Left lung (tissue), 10 donors: ENCODE results near the gene EIPR1. TPM values are rescaled to one million over a fixed set of nuclear protein-coding genes. Genes with fewer than 3 reads are reported as not detected.

Source experiments
- ATAC-seq: fragments of 200-7000 bp; cut with Tn5 transposase; one replicate; pipeline ENCODE4 v1.9.1; 2020; ENCODE audit warnings: moderate library complexity
- DNase-seq, 4 donors: peaks; one replicate each; pipeline ENCODE4 v3.0.0-alpha.2; 2013 to 2020
- H3K27ac ChIP-seq, 2 donors: fragments of 200-600 bp; sonication (generic) in 1 of 2; one replicate each; pipeline versions ENCODE4 v1.5.0 to v1.8.0; 2020 to 2021
- H3K27me3 ChIP-seq, 2 donors: fragments of 200-600 bp; sonication (generic) in 1 of 2; one replicate each; pipeline versions ENCODE4 v1.5.0 to v1.8.0; 2020 to 2021
- H3K36me3 ChIP-seq, 2 donors: fragments of 200-600 bp; sonication (generic) in 1 of 2; one replicate each; pipeline versions ENCODE4 v1.5.0 to v1.8.0; 2020 to 2021
- H3K4me1 ChIP-seq, 2 donors: fragments of 200-600 bp; one replicate each; pipeline ENCODE4 v1.8.0; 2021
- H3K4me3 ChIP-seq, 2 donors: fragments of 200-600 bp; sonication (generic) in 1 of 2; one replicate each; pipeline versions ENCODE4 v1.5.0 to v1.8.0; 2020 to 2021; ENCODE audit warnings: mild to moderate bottlenecking in 1 of 2
- H3K9me3 ChIP-seq, 2 donors: fragments of 200-600 bp; sonication (generic) in 1 of 2; one replicate each; pipeline versions ENCODE4 v1.5.0 to v1.8.0; 2020 to 2021
- intact Hi-C, 2 donors: fragments of 100-400 bp; cut with DNase I; formaldehyde crosslinking; loops; one replicate each; pipeline versions ENCODE4 v1.11.2 to v1.14.2; 2022
- polyA plus RNA-seq, 6 donors: library from polyadenylated mRNA; unstranded; fragments of 120-200 nt; gene quantifications; one replicate each; pipeline ENCODE4 v1.2.1, GENCODE V29; 2013; ENCODE audit not compliant: insufficient read length in 6 of 6
- total RNA-seq, 2 donors: library from RNA; stranded (reverse); fragmentation: NEBNext Ultra II Directional; extraction: Animal tissue kit (Norgen Biotek cat#: 25700); gene quantifications; one replicate each; pipeline ENCODE4 v1.2.1, GENCODE V29; 2021
- TF ChIP-seq, protein P1 (sequence below), 2 donors: fragments of 200-600 bp; sonication (generic) in 1 of 2; IDR thresholded peaks; one replicate each; pipeline versions ENCODE4 v1.5.0 to v1.8.0; 2021; ENCODE audit warnings: antibody characterized with exemption in 2 of 2
- donor health status: DM: no; HTN: yes; CAD: no.
- donor health status: DM: no; HTN: no; CAD: no.

EIPR1 gene
- total and polyA plus RNA-seq, 8 donors: 18.1 to 24.4 (median 21.0) TPM

DNA sequence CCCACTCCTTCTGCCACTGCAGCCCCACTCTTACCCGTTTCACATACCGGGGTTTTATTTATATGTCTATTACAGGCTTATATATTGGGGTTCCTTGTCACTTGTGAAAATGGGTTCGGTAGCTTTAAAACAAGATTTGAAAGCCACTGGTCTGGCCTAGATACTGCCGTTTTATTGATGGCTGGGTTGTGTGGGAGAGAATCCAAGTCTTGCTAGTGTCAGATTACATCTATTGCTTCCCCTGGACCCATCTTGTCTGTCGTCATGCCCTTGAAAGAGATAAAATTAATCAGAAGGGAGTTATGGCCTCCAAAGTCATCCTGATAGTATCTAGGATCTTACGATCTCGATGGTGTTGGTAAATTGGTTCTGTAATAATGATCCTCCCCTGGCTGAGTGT is 79.4 kb downstream of the EIPR1 start:
- TF ChIP-seq, protein P1, sequence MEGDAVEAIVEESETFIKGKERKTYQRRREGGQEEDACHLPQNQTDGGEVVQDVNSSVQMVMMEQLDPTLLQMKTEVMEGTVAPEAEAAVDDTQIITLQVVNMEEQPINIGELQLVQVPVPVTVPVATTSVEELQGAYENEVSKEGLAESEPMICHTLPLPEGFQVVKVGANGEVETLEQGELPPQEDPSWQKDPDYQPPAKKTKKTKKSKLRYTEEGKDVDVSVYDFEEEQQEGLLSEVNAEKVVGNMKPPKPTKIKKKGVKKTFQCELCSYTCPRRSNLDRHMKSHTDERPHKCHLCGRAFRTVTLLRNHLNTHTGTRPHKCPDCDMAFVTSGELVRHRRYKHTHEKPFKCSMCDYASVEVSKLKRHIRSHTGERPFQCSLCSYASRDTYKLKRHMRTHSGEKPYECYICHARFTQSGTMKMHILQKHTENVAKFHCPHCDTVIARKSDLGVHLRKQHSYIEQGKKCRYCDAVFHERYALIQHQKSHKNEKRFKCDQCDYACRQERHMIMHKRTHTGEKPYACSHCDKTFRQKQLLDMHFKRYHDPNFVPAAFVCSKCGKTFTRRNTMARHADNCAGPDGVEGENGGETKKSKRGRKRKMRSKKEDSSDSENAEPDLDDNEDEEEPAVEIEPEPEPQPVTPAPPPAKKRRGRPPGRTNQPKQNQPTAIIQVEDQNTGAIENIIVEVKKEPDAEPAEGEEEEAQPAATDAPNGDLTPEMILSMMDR (IDR thresholded peaks at IDR 0.05): no peak
- intact Hi-C loops: no loop called here
- DNase-seq (no peak), ATAC-seq (no peak)
- H3K36me3 ChIP-seq: peaks cover 0 to 9% of the 10 kb centered on the region in 2 donors
- H3K4me1 ChIP-seq: peaks cover 3 to 4% of the 10 kb centered on the region in 2 donors
- no peak overlapping the region for H3K27ac ChIP-seq
- H3K4me3 ChIP-seq: no peak overlapping the region
- no peaks in the 10 kb centered on the region for H3K9me3 ChIP-seq
- no peaks in the 10 kb centered on the region for H3K27me3 ChIP-seq

DNA sequence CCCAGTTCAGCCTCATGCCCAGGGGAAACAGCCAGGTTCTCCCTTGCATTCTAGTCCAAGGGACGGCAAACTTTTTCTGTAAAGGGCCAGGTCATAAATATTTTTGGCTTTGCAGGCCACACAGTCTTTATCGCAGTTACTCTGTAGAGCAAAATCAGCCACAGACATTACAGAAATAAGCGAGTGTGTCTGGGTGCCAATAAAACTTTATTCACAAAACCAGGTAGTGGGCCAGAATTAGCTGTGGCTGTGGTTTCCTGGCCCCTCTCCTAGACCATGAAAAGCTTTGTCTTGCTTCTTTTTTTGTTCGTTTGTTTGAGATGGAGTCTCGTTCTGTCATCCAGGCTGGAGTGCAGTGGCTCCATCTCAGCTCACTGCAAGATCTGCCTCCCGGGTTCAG is 80.1 kb downstream of the EIPR1 start:
- TF ChIP-seq, protein P1 (IDR thresholded peaks at IDR 0.05): no peak
- intact Hi-C loops: no loop called here
- Histone ChIP-seq H3K9me3 (no peaks in the 10 kb centered on the region), H3K27me3 (no peaks in the 10 kb centered on the region), H3K4me3 (no peak overlapping the region), H3K36me3 (peaks cover 0 to 9% of the 10 kb centered on the region in 2 donors), H3K27ac (no peak overlapping the region), H3K4me1 (no peaks in the 10 kb centered on the region)
- no peak for ATAC-seq
- no peak for DNase-seq

DNA sequence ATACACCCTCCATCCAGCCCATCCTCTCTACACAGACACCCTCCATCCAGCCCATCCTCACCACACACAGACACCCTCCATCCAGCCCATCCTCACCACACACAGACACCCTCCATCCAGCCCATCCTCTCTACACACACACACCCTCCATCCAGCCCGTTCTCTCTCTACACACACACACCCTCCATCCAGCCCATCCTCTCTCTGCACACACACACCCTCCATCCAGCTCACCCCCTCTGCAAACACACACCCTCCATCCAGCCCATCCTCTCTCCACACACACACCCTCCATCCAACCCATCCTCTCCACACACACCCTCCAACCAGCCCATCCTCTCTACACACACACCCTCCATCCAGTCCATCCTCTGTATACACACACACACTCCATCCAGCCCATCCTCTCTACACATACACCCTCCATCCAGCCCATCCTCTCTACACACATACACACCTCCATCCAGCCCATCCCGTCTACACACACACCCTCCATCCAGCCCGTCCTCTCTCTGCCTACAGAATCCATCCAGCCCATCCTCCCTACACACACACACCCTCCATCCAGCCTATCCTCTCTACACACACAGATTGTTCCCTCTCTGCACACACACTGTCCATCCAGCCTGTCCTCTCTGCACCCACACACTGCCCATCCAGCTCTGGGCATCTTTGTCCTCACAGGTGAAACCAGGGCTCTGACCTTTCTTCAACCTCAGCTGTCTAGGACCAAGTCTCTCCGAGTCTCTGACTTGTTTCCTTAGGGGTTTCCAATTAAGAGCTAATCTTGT is 81.2 kb downstream of the EIPR1 start:
- intact Hi-C loops: no loop called here
- no peak for DNase-seq

DNA sequence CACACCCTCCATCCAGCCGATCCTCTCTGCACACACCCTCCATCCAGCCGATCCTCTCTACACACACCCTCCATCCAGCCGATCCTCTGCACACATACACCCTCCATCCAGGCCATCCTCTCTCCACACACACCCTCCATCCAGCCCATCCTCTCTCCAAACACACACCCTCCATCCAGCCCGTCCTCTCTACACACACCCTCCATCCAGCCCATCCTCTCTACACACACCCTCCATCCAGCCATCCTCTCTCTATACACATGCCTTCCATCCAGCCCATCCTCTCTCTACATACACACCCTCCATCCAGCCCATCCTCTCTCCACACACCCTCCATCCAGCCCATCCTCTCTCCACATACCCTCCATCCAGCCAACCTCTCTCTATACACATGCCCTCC is 83.1 kb downstream of the EIPR1 start:
- TF ChIP-seq, protein P1 (IDR thresholded peaks at IDR 0.05): no peak
- DNase-seq (no peak), ATAC-seq (no peak)
- Histone ChIP-seq H3K4me1 (no peaks in the 10 kb centered on the region), H3K27ac (no peak overlapping the region), H3K36me3 (no peaks in the 10 kb centered on the region), H3K4me3 (no peak overlapping the region), H3K9me3 (no peaks in the 10 kb centered on the region), H3K27me3 (no peaks in the 10 kb centered on the region)
- intact Hi-C loops: no loop called here

More for the DNA sequence above, 81.2 kb downstream of the EIPR1 start:
- H3K4me3 ChIP-seq: no peak overlapping the region
- H3K27ac ChIP-seq: no peak overlapping the region
- no peaks in the 10 kb centered on the region for H3K4me1 ChIP-seq
- TF ChIP-seq, protein P1 (IDR thresholded peaks at IDR 0.05): no peak
- no peak for ATAC-seq
- H3K9me3 ChIP-seq: no peaks in the 10 kb centered on the region
- H3K27me3 ChIP-seq: no peaks in the 10 kb centered on the region
- H3K36me3 ChIP-seq: no peaks in the 10 kb centered on the region

DNA sequence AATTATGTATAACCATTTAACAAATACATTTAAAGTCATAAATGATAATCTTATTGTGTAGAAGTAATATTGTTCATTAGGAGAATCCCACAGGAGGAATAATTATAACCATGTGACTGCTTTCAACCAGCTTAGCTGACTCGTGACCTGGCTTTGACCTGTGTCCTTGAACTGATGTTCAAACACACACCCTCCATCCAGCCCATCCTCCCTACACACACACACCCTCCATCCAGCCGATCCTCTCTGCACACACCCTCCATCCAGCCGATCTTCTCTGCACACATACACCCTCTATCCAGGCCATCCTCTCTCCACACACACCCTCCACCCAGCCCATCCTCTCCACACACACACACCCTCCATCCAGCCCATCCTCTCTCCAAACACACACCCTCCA is 83.5 kb downstream of the EIPR1 start:
- TF ChIP-seq, protein P1 (IDR thresholded peaks at IDR 0.05): no peak
- H3K4me3 ChIP-seq: no peak overlapping the region
- DNase-seq: no peak
- H3K36me3 ChIP-seq: no peaks in the 10 kb centered on the region
- intact Hi-C loops: no loop called here
- H3K4me1 ChIP-seq: no peaks in the 10 kb centered on the region
- H3K27me3 ChIP-seq: no peaks in the 10 kb centered on the region
- ATAC-seq: no peak
- H3K27ac ChIP-seq: no peak overlapping the region
- H3K9me3 ChIP-seq: no peaks in the 10 kb centered on the region
